K562 (cell line): ENCODE data around the gene TMEM217. TPM values are rescaled to one million over a fixed set of nuclear protein-coding genes. Genes with fewer than 3 reads are reported as not detected.

ENCODE experiments used
- ATAC-seq: fragments of 200-7000 bp; cut with Tn5 transposase; 3 replicates; pipeline ENCODE4 v1.9.1; 2020; ENCODE audit warnings: moderate library complexity
- BruUV-seq: library from RNA; stranded (reverse); fragments of 400-500 nt; replicated peaks from 2 replicates; lab custom pipeline; 2021; lab: Mats Ljungman, UMichigan
- CTCF ChIA-PET: fragments of 300-600 bp; formaldehyde crosslinking; extraction: SDS; loops from one replicate; lab custom pipeline; 2021; ENCODE audit warnings: low intra/inter-chr PET ratio; lab: Yijun Ruan, JAX
- POLR2A ChIA-PET: fragments of 300-600, 350-650 bp; sonication (Branson Sonifier 250); formaldehyde crosslinking; extraction: SDS; loops from one replicate; lab custom pipeline; 2021; ENCODE audit warnings: antibody characterized with exemption, inconsistent platforms; lab: Yijun Ruan, JAX
- DNase-seq, 4 experiments: peaks; one replicate each; pipeline versions ENCODE4 v3.0.0 to v3.0.0-alpha.2; 2011 to 2018; ENCODE audit warnings: low spot score in 3 of 4, mixed read lengths in 3 of 4; ENCODE audit errors: extremely low read depth in 1 of 4
- FAIRE-seq: peaks from 2 replicates; lab custom pipeline; 2011; peaks lifted over from hg19 to GRCh38; lab: Jason Lieb, UNC
- H2AFZ ChIP-seq: 2 replicates; pipeline ENCODE4 v1.6.0; 2011; ENCODE audit warnings: low read depth, low read length, control low read depth, inconsistent platforms
- H3K27ac ChIP-seq: fragments of 200-600 bp; 3 replicates; pipeline ENCODE4 v1.8.0; 2011; ENCODE audit warnings: low read depth, mild to moderate bottlenecking, control low read depth, inconsistent platforms, low read length, moderate library complexity, mixed read lengths; ENCODE audit errors: extremely low read depth
- H3K27me3 ChIP-seq, 2 experiments: fragments of 300-600 bp in 1 of 2; 2 replicates in 1 of 2; 3 replicates in 1 of 2; pipeline versions ENCODE4 v1.6.0 to v1.8.0; 2011; ENCODE audit warnings: inconsistent platforms in 2 of 2, low read length in 2 of 2, mild to moderate bottlenecking in 1 of 2, mixed read lengths in 1 of 2, moderate library complexity in 1 of 2; ENCODE audit not compliant: control insufficient read depth in 2 of 2, insufficient read depth in 2 of 2
- H3K36me3 ChIP-seq: fragments of 300-600 bp; 3 replicates; pipeline ENCODE4 v1.8.0; 2011; ENCODE audit warnings: mild to moderate bottlenecking, low read length, inconsistent platforms; ENCODE audit not compliant: control insufficient read depth, insufficient read depth
- H3K4me1 ChIP-seq, 2 experiments: fragments of 200-600 bp in 1 of 2; replicated peaks in 1 of 2; 2 replicates in 1 of 2; 3 replicates in 1 of 2; pipeline versions ENCODE4 v1.5.1 to v1.8.0; 2011; ENCODE audit warnings: inconsistent platforms in 2 of 2, low read length in 2 of 2, mild to moderate bottlenecking in 1 of 2, mixed read lengths in 1 of 2, moderate library complexity in 1 of 2; ENCODE audit not compliant: control insufficient read depth in 2 of 2, insufficient read depth in 2 of 2
- H3K4me2 ChIP-seq: 2 replicates; pipeline ENCODE4 v1.6.1; 2011; ENCODE audit warnings: low read length, control low read depth, inconsistent platforms, mixed read lengths; ENCODE audit not compliant: insufficient read depth
- H3K4me3 ChIP-seq: fragments of 200-600 bp; sonication (generic), shearing (Covaris generic); 2 replicates; pipeline ENCODE4 v1.5.1; 2016; ENCODE audit warnings: control low read depth, inconsistent platforms
- H3K79me2 ChIP-seq: fragments of 200-600 bp; 3 replicates; pipeline ENCODE4 v1.8.0; 2011; ENCODE audit warnings: low read length, inconsistent platforms; ENCODE audit not compliant: control insufficient read depth, insufficient read depth
- H3K9ac ChIP-seq, 2 experiments: 2 replicates each; pipeline versions ENCODE4 v1.6.0 to v1.6.1; 2011; ENCODE audit warnings: low read depth in 2 of 2, low read length in 2 of 2, control low read depth in 1 of 2, inconsistent platforms in 1 of 2, mild to moderate bottlenecking in 1 of 2, mixed read lengths in 1 of 2; ENCODE audit not compliant: insufficient read depth in 1 of 2
- H3K9me1 ChIP-seq: one replicate; pipeline ENCODE4 v1.6.0; 2011; ENCODE audit warnings: inconsistent platforms, mild to moderate bottlenecking, low read length, moderate library complexity; ENCODE audit not compliant: control insufficient read depth, insufficient read depth
- H3K9me3 ChIP-seq: replicated peaks from 2 replicates; pipeline ENCODE4 v1.5.1; 2011; ENCODE audit warnings: low read depth, low read length, inconsistent platforms; ENCODE audit not compliant: control insufficient read depth, insufficient read depth
- H4K20me1 ChIP-seq: replicated peaks from 2 replicates; pipeline ENCODE4 v1.6.1; 2011; ENCODE audit warnings: low read length, inconsistent platforms, mixed read lengths; ENCODE audit not compliant: control insufficient read depth, insufficient read depth
- BRD9 ChIP-seq: fragments of 450-650 bp; IDR thresholded peaks from 2 replicates; pipeline ENCODE4 v1.6.1; 2018; ENCODE audit warnings: low read depth; ENCODE audit not compliant: partially characterized antibody
- ZNF57 ChIP-seq: fragments of 450-650 bp; formaldehyde crosslinking; IDR thresholded peaks from 2 replicates; pipeline ENCODE4 v1.4.0; 2020; ENCODE audit warnings: mild to moderate bottlenecking, moderate library complexity
- ZNF76 ChIP-seq: fragments of 250-450 bp; sonication (Bioruptor Pico); IDR thresholded peaks from 2 replicates; pipeline ENCODE4 v1.4.0; 2020; ENCODE audit warnings: mild to moderate bottlenecking, moderate library complexity, borderline replicate concordance
- WGBS: fragments of 100-300 bp; shearing (Covaris generic); methylation state at CpG from one replicate; pipeline ENCODE4 v1.1.6; 2016; ENCODE audit warnings: low coverage, mixed read lengths; ENCODE audit not compliant: insufficient coverage; ENCODE audit errors: missing lambda C conversion rate; 5-methylcytosine and 5-hydroxymethylcytosine counted together
- in situ Hi-C: fragments of 300-500 bp; cut with MboI; formaldehyde crosslinking; loops from 4 replicates; pipeline ENCODE4 v1.15.0; 2018; ENCODE audit warnings: inconsistent platforms, mixed read lengths
- intact Hi-C: fragments of 100-400 bp; cut with micrococcal nuclease; formaldehyde crosslinking; loops from 2 replicates; pipeline ENCODE4 v1.14.2; 2022
- polyA plus RNA-seq, 8 experiments: library from polyadenylated mRNA; depleted of rRNA in 4 of 8; stranded (reverse) in 5 of 8; unstranded in 3 of 8; fragments of >200 nt; fragmentation: Nextera tagmentation in 2 of 8; fragmentation: Illumina TruSeq in 1 of 8; extraction: Ambion mirVana in 2 of 8; extraction: Trizol in 1 of 8; gene quantifications; 2 replicates each; pipeline versions ENCODE4 v1.2.1 to v1.2.3, GENCODE V29; 2011 to 2014; ENCODE audit warnings: inconsistent platforms in 1 of 8, missing spikeins in 1 of 8
- total RNA-seq, 7 experiments: library from RNA; depleted of rRNA in 6 of 7; stranded (reverse); fragments of >200 nt in 6 of 7; fragmentation: Illumina TruSeq in 2 of 7; extraction: Trizol in 2 of 7; gene quantifications; 2 replicates each; pipeline versions ENCODE4 v1.2.1 to v1.2.3, GENCODE V29; 2011 to 2021; ENCODE audit warnings: low replicate concordance in 1 of 7
- TF ChIP-seq, protein P1 (sequence below): fragments of 250-450 bp; sonication (Bioruptor Pico); IDR thresholded peaks from 2 replicates; pipeline ENCODE4 v1.4.0; 2020; ENCODE audit warnings: mild to moderate bottlenecking
- TF ChIP-seq, protein P2 (sequence below): sonication (generic); formaldehyde crosslinking; IDR thresholded peaks from 2 replicates; pipeline ENCODE4 v1.8.0; 2022; ENCODE audit warnings: mild to moderate bottlenecking, low read depth, missing genetic modification reagents

TMEM217 gene
- total and polyA plus RNA-seq, 9 of the 15 experiments (the other 6 are each of a cell fraction or from before 2014, with no cell fraction given) = 1.3 to 8.0 (median 1.9) TPM

DNA sequence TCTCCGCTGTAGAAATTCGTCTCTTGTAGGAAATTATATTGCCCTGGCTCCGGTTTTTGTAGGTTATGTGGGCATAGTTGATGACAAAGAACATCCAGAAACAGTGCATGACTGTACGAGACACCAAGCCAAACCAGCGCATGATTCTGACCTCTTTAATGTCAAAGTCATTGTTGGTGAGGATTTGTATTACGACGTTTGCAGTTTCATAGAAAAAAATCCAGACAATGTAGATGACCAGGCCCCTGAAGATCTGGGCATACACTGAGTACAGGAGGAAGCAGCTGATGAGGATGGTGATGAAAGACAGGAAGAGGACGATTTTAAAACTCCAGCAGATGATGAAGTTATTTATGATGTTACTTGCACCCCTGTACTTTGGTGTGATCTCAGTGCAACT is 39.4 kb downstream of the TMEM217 start:
- Histone ChIP-seq H3K9me1 (no peaks in the 10 kb centered on the region), H3K27me3 (no peaks in the 10 kb centered on the region), H2AFZ (no peak overlapping the region), H3K79me2 (no peaks in the 10 kb centered on the region), H3K9me3 (no peaks in the 10 kb centered on the region), H3K4me2 (no peak overlapping the region), H3K27ac (no peak overlapping the region)
- intact Hi-C loops = loop anchor here (10.0 kb wide), 1 partner anchor 334 kb away; the partner anchor contains the start of gene C6orf89
- BruUV-seq = no TSS peak
- ATAC-seq (no peak), FAIRE-seq (no peak)
- WGBS = 55% methylated on average over 8 of the region's 8 CpGs
- POLR2A ChIA-PET = no interaction called here
- TF ChIP-seq, protein P1, sequence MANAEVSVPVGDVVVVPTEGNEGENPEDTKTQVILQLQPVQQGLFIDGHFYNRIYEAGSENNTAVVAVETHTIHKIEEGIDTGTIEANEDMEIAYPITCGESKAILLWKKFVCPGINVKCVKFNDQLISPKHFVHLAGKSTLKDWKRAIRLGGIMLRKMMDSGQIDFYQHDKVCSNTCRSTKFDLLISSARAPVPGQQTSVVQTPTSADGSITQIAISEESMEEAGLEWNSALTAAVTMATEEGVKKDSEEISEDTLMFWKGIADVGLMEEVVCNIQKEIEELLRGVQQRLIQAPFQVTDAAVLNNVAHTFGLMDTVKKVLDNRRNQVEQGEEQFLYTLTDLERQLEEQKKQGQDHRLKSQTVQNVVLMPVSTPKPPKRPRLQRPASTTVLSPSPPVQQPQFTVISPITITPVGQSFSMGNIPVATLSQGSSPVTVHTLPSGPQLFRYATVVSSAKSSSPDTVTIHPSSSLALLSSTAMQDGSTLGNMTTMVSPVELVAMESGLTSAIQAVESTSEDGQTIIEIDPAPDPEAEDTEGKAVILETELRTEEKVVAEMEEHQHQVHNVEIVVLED (CRISPR knock-in tag) = no peak
- TF ChIP-seq BRD9 (no peak), ZNF76 (CRISPR knock-in tag) (no peak), ZNF57 (CRISPR knock-in tag) (no peak)
- TF ChIP-seq, protein P2, sequence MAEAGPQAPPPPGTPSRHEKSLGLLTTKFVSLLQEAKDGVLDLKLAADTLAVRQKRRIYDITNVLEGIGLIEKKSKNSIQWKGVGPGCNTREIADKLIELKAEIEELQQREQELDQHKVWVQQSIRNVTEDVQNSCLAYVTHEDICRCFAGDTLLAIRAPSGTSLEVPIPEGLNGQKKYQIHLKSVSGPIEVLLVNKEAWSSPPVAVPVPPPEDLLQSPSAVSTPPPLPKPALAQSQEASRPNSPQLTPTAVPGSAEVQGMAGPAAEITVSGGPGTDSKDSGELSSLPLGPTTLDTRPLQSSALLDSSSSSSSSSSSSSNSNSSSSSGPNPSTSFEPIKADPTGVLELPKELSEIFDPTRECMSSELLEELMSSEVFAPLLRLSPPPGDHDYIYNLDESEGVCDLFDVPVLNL (CRISPR knock-in tag) = no peak
- TF ChIP-seq, all 486 proteins: peak for 0
- CTCF ChIA-PET = no interaction called here
- in situ Hi-C loops = no loop called here
- H3K4me1 ChIP-seq = peaks cover 6 to 12% of the 10 kb centered on the region in 2 experiments; a peak in 4 of 5 replicates
- no peak for DNase-seq
- no peaks in the 10 kb centered on the region for H3K36me3 ChIP-seq
- H3K4me3 ChIP-seq = no peak overlapping the region
- no peak overlapping the region for H3K9ac ChIP-seq
- no peaks in the 10 kb centered on the region for H4K20me1 ChIP-seq
